Activated CD4-positive, alpha-beta memory T cell treated with anti-CD3 and anti-CD28 coated beads for 36 hours (primary cell): ENCODE measurements around the gene CARMIL1. TPM values are rescaled to one million over a fixed set of nuclear protein-coding genes. Genes with fewer than 3 reads are reported as not detected.

Experiments
- CTCF ChIA-PET: fragments of 350-600 bp; sonication (Branson Sonifier 250); formaldehyde crosslinking; loops from one replicate; lab custom pipeline; 2021; ENCODE audit warnings: antibody characterized with exemption, inconsistent platforms; lab: Charles Lee
- POLR2A ChIA-PET: fragments of 350-600 bp; sonication (Branson Sonifier 250); formaldehyde crosslinking; loops from one replicate; lab custom pipeline; 2021; ENCODE audit warnings: antibody characterized with exemption; lab: Charles Lee
- DNase-seq: peaks from one replicate; pipeline ENCODE4 v3.0.0-alpha.2; 2020
- H3K27ac Mint-ChIP-seq: one replicate; pipeline ENCODE4 v1.8.0; 2021; ENCODE audit warnings: mixed read lengths
- H3K27me3 Mint-ChIP-seq: one replicate; pipeline ENCODE4 v1.8.0; 2021; ENCODE audit warnings: mixed read lengths
- H3K36me3 Mint-ChIP-seq: one replicate; pipeline ENCODE4 v1.8.0; 2021; ENCODE audit warnings: mixed read lengths
- H3K4me1 Mint-ChIP-seq: one replicate; pipeline ENCODE4 v1.8.0; 2021; ENCODE audit warnings: low read depth, mixed read lengths
- H3K4me3 Mint-ChIP-seq: one replicate; pipeline ENCODE4 v1.8.0; 2021; ENCODE audit warnings: mild to moderate bottlenecking, mixed read lengths
- H3K9me3 Mint-ChIP-seq: one replicate; pipeline ENCODE4 v1.8.0; 2021; ENCODE audit warnings: mixed read lengths
- intact Hi-C: fragments of 100-400 bp; cut with micrococcal nuclease; formaldehyde crosslinking; loops from one replicate; pipeline ENCODE4 v1.15.1; 2023
- total RNA-seq, 2 experiments: library from RNA; stranded (reverse); gene quantifications; one replicate each; pipeline ENCODE4 v1.2.3, GENCODE V29; 2021

The CARMIL1 gene
- total RNA-seq, 2 experiments from 2014 or later = 2.4 to 2.7 TPM

- Mint-ChIP-seq H3K27me3 (no peaks in the 10 kb centered on the region), H3K9me3 (no peaks in the 10 kb centered on the region), H3K4me3 (no peak overlapping the region), H3K4me1 (no peaks in the 10 kb centered on the region), H3K27ac (no peak overlapping the region), H3K36me3 (peaks cover 2% of the 10 kb centered on the region)
- no peak for DNase-seq
- intact Hi-C loops = no loop called here
- CTCF ChIA-PET = interaction anchor here (3.3 kb wide), 1 partner anchor 211 kb away, joined by 11 read pairs; no protein-coding TSS in a partner anchor
- POLR2A ChIA-PET = no interaction called here
These were observed 197.0 kb downstream of the CARMIL1 start for GRCh38 chr6:25476126-25476525.

DNA sequence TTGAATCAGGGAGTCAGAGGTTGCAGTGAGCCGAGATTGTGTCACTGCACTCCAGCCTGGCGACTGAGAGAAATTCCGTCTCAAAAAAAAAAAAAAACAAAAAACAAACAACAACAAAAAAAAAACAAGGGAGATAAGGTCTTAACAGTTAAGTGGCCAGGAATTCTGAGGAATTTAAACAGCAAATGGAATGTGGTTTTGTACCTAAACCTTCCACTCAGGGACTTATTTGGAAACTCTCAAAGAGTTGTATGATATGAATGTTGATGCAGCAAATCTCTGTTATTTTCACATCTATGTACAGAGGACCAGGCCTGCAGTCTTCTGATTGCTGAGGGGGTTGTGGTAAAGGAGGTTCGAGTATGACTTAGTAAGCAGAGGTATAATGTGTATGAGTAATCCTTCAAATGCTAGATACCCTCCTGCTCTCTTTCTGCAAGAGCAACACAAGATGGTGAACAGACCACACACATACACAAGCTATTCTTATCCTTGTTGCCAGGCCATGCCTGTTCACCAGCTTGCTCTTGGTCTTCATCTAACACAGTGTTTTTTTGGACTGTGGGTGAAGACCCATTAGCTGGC, 197.9 kb downstream of the CARMIL1 start:
- DNase-seq = no peak
- H3K27me3 Mint-ChIP-seq = no peaks in the 10 kb centered on the region
- CTCF ChIA-PET = interaction anchor here (0.6 to 3.3 kb wide), 4 partner anchors 9 to 1047 kb away, joined by 3 to 11 read pairs (median 3); no protein-coding TSS in a partner anchor

DNA sequence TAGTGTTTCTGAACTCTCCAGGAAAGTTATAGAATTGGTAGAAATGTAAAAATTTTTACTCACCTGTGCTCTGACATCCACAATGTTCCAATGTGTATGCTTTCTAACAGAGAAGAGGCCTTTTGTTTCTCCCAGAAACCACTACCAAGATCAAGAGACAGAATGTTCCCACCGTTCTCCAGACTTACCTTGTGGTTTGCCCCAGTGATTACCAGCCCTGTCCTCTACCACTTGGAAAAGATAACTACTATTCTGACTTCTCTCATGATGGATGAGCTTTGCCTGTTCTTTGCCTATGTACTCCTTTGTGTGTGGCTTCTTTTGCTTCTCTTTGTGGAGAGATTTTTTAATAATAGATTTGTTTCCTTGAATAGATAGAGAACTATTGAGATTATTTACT, 199.8 kb downstream of the CARMIL1 start:
- POLR2A ChIA-PET = no interaction called here
- CTCF ChIA-PET = interaction anchor here (1.6 kb wide), 1 partner anchor 214 kb away, joined by 3 read pairs; no protein-coding TSS in a partner anchor
- no peak overlapping the region for H3K27ac Mint-ChIP-seq
- H3K9me3 Mint-ChIP-seq = no peaks in the 10 kb centered on the region
- H3K36me3 Mint-ChIP-seq = no peaks in the 10 kb centered on the region
- DNase-seq = no peak
- intact Hi-C loops = no loop called here
- H3K27me3 Mint-ChIP-seq = no peaks in the 10 kb centered on the region
- H3K4me1 Mint-ChIP-seq = no peaks in the 10 kb centered on the region
- no peak overlapping the region for H3K4me3 Mint-ChIP-seq

More for the DNA sequence above, 197.9 kb downstream of the CARMIL1 start:
- H3K27ac Mint-ChIP-seq = no peak overlapping the region
- H3K9me3 Mint-ChIP-seq = no peaks in the 10 kb centered on the region
- H3K36me3 Mint-ChIP-seq = peaks cover 2% of the 10 kb centered on the region
- H3K4me1 Mint-ChIP-seq = no peaks in the 10 kb centered on the region
- POLR2A ChIA-PET = no interaction called here
- no peak overlapping the region for H3K4me3 Mint-ChIP-seq
- intact Hi-C loops = no loop called here

DNA sequence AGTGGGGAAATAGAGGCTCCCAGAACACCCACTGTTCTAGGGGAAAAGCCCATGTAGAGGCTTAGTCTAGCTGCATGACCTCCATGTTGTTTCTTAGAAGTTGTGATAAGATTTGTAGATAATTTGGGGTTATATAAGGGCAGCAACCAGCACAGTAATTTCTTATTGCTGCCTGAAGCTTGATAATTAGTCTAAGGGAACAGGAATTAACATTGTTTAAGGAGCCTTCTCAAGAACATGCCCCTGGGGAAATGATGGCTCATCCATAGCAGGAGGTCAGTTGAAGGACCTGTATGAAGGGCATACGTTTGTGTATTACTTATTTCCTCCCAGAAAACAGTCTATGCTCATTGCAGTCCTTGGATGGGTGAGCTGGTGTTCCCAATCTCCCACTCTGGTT, 202.1 kb downstream of the CARMIL1 start:
- no peak for DNase-seq
- Mint-ChIP-seq H3K27me3 (no peaks in the 10 kb centered on the region), H3K9me3 (no peaks in the 10 kb centered on the region), H3K4me3 (no peak overlapping the region), H3K36me3 (no peaks in the 10 kb centered on the region), H3K4me1 (no peaks in the 10 kb centered on the region), H3K27ac (no peak overlapping the region)
- intact Hi-C loops = no loop called here
- ChIA-PET CTCF (interaction anchor here (1.5 kb wide), 2 partner anchors 9 to 215 kb away, joined by 3 to 5 read pairs; no protein-coding TSS in a partner anchor), POLR2A (interaction anchor here (0.5 kb wide), 1 partner anchor 132 kb away, joined by 3 read pairs; no protein-coding TSS in a partner anchor)

GRCh38 chr6:25482996-25483395, 203.8 kb downstream of the CARMIL1 start:
- no peak overlapping the region for H3K4me3 Mint-ChIP-seq
- H3K4me1 Mint-ChIP-seq = no peaks in the 10 kb centered on the region
- CTCF ChIA-PET = interaction anchor here (0.6 kb wide), 1 partner anchor 140 kb away, joined by 3 read pairs; no protein-coding TSS in a partner anchor
- no peaks in the 10 kb centered on the region for H3K27me3 Mint-ChIP-seq
- POLR2A ChIA-PET = no interaction called here
- intact Hi-C loops = no loop called here
- H3K36me3 Mint-ChIP-seq = no peaks in the 10 kb centered on the region
- no peaks in the 10 kb centered on the region for H3K9me3 Mint-ChIP-seq
- no peak overlapping the region for H3K27ac Mint-ChIP-seq
- no peak for DNase-seq

DNA sequence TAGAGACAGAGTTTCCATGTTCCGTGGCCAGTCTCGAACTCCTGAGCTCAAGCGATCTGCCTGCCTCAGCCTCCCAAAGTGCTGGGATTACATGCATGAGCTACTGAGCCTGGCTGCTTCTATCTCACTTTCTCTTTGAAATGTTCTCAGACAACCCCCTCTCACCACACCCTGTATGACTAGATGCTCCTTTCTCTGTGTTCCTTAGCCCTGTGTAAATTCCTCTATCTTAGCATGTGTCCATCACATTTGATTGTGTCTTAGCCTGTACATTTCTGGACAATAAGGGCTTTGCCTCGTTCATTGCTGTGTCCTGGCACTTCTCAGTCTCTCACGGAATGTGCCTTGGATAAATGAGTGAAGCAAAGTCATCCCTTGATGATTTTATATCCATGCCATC, 204.8 kb downstream of the CARMIL1 start:
- Mint-ChIP-seq H3K4me3 (no peak overlapping the region), H3K27ac (no peak overlapping the region), H3K36me3 (no peaks in the 10 kb centered on the region), H3K9me3 (no peaks in the 10 kb centered on the region), H3K27me3 (no peaks in the 10 kb centered on the region), H3K4me1 (no peaks in the 10 kb centered on the region)
- ChIA-PET CTCF (interaction anchor here (0.6 to 10.0 kb wide), 2 partner anchors 219 to 305 kb away, joined by 3 to 207 read pairs; no protein-coding TSS in a partner anchor), POLR2A (no interaction called here)
- DNase-seq = no peak
- intact Hi-C loops = no loop called here

DNA sequence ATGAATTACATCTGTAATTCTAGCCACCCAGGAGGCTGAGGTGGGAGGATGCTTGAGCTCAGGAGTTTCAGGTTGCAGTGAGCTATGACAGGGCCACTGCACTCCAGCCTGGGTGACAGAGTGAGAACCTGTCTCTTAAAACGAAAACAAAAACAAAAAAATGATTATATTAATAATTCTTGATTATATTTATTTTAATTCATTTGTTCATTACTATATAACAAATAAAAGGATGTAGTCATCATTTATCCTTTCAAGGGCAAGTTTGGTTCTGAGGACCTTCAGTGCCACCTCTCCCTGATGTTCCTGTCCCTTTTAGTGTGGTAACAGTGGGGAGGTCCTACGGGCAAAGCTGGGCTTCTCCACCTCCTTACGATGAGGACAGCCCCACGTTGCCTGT, 205.7 kb downstream of the CARMIL1 start:
- no peak for DNase-seq
- Mint-ChIP-seq H3K4me1 (no peaks in the 10 kb centered on the region), H3K4me3 (no peak overlapping the region), H3K36me3 (no peaks in the 10 kb centered on the region), H3K9me3 (no peaks in the 10 kb centered on the region), H3K27ac (no peak overlapping the region), H3K27me3 (no peaks in the 10 kb centered on the region)
- CTCF ChIA-PET = interaction anchor here (1.7 to 10.0 kb wide), 2 partner anchors 220 to 261 kb away, joined by 5 to 207 read pairs; no protein-coding TSS in a partner anchor
- intact Hi-C loops = no loop called here
- POLR2A ChIA-PET = no interaction called here

DNA sequence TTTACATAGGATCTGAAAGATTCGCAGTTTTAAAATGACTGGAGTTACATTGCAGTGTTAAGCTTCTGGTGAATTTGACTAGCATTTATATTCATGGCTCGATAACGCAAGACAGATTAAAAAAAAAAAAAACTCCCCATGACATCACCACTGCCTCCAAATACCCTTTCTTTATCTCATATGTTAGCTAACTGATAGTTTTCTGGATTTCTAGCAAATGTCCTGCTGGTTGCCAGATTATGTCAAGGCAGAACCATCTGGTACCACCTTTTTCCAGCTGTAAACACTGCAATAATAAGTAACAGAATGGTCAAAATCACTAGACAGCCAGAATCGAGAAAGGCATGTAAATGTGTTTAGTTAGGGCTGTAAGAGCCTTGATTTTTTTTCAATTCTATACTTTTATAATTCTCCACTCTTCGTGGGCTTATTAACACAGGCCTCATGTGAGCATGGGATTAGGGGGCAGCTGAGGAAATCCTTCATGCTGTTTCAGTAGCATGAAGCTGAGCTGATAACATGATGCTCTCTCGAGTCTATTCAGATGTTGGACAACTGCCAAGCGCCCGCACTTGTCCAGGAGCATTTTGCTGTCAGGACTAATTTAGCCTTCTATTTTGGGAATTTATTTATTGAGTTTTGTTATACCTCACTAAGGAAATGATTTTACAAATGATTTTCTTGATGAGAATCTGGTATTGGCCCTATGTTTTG, 206.8 kb downstream of the CARMIL1 start:
- Mint-ChIP-seq H3K27me3 (no peaks in the 10 kb centered on the region), H3K4me3 (no peak overlapping the region), H3K4me1 (no peaks in the 10 kb centered on the region), H3K36me3 (no peaks in the 10 kb centered on the region), H3K9me3 (no peaks in the 10 kb centered on the region), H3K27ac (no peak overlapping the region)
- ChIA-PET POLR2A (no interaction called here), CTCF (interaction anchor here (1.2 to 10.0 kb wide), 4 partner anchors 116 to 262 kb away, joined by 3 to 207 read pairs (median 5); no protein-coding TSS in a partner anchor)
- no peak for DNase-seq
- intact Hi-C loops = no loop called here

GRCh38 chr6:25486550-25486949, 207.4 kb downstream of the CARMIL1 start:
- no peaks in the 10 kb centered on the region for H3K4me1 Mint-ChIP-seq
- intact Hi-C loops = no loop called here
- H3K27ac Mint-ChIP-seq = no peak overlapping the region
- no peaks in the 10 kb centered on the region for H3K9me3 Mint-ChIP-seq
- ChIA-PET CTCF (interaction anchor here (1.2 to 10.0 kb wide), 3 partner anchors 116 to 221 kb away, joined by 3 to 207 read pairs (median 5); no protein-coding TSS in a partner anchor), POLR2A (no interaction called here)
- no peaks in the 10 kb centered on the region for H3K36me3 Mint-ChIP-seq
- DNase-seq = no peak
- H3K27me3 Mint-ChIP-seq = no peaks in the 10 kb centered on the region
- no peak overlapping the region for H3K4me3 Mint-ChIP-seq

- POLR2A ChIA-PET = no interaction called here
- DNase-seq = no peak
- Mint-ChIP-seq H3K36me3 (no peaks in the 10 kb centered on the region), H3K9me3 (no peaks in the 10 kb centered on the region), H3K27me3 (no peaks in the 10 kb centered on the region), H3K27ac (no peak overlapping the region), H3K4me1 (no peaks in the 10 kb centered on the region), H3K4me3 (no peak overlapping the region)
- intact Hi-C loops = no loop called here
- CTCF ChIA-PET = interaction anchor here (0.7 to 10.0 kb wide), 5 partner anchors 115 to 263 kb away, joined by 3 to 207 read pairs (median 5); partner anchors contain the start of gene CARMIL1
These were observed 207.8 kb downstream of the CARMIL1 start for GRCh38 chr6:25487012-25487411.

- H3K27me3 Mint-ChIP-seq = no peaks in the 10 kb centered on the region
- no peaks in the 10 kb centered on the region for H3K4me1 Mint-ChIP-seq
- H3K4me3 Mint-ChIP-seq = no peak overlapping the region
- no peak for DNase-seq
- intact Hi-C loops = no loop called here
- H3K9me3 Mint-ChIP-seq = no peaks in the 10 kb centered on the region
- no peak overlapping the region for H3K27ac Mint-ChIP-seq
- ChIA-PET POLR2A (no interaction called here), CTCF (interaction anchor here (1.9 to 10.0 kb wide), 4 partner anchors 114 to 265 kb away, joined by 5 to 207 read pairs (median 72); partner anchors contain the start of gene CARMIL1)
- no peaks in the 10 kb centered on the region for H3K36me3 Mint-ChIP-seq
These were observed 209.0 kb downstream of the CARMIL1 start for GRCh38 chr6:25488156-25488555.

DNA sequence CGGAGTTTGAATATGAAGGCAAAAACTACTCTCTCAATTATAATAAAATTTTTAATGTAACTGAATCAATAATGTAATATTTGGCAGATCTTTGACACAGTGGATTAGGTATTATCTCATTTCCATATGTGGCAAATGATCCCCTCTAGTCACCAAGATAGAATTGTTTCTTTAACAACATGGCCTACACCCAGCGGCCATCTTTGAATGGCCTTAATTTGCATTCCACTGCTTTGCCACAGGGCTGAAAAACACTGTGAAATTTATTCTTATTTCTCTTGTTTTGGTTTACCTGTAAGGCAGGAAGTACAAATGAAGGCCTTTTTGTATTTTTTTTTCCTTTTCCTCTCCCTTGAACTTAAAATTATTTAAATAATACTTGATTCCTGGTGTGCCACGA, 210.2 kb downstream of the CARMIL1 start:
- Mint-ChIP-seq H3K27me3 (no peaks in the 10 kb centered on the region), H3K27ac (no peak overlapping the region), H3K36me3 (no peaks in the 10 kb centered on the region), H3K4me3 (no peak overlapping the region), H3K9me3 (no peaks in the 10 kb centered on the region), H3K4me1 (no peaks in the 10 kb centered on the region)
- ChIA-PET CTCF (interaction anchor here (0.6 to 10.0 kb wide), 37 partner anchors 8 to 359 kb away, joined by 3 to 207 read pairs (median 4); partner anchors contain the start of gene CARMIL1), POLR2A (no interaction called here)
- no peak for DNase-seq
- intact Hi-C loops = no loop called here
